Uterus (tissue), 4 donors: ENCODE results near the gene MOB3B. TPM values are rescaled to one million over a fixed set of nuclear protein-coding genes. Genes with fewer than 3 reads are reported as not detected.

Experiments used
- DNase-seq, 2 donors: peaks; one replicate each; pipeline ENCODE4 v3.0.0-alpha.2; 2019 to 2020
- H3K27ac ChIP-seq, 2 donors: fragments of 200-600 bp; sonication (generic); 1 replicate in 1 of 2; 2 replicates in 1 of 2; pipeline ENCODE4 v1.5.1; 2016 to 2018
- H3K27me3 ChIP-seq, 2 donors: fragments of 200-600 bp; sonication (generic); one replicate each; pipeline ENCODE4 v1.5.1; 2018 to 2019; ENCODE audit warnings: control low read depth in 1 of 2
- H3K36me3 ChIP-seq, 2 donors: fragments of 200-600 bp; sonication (generic); one replicate each; pipeline ENCODE4 v1.5.1; 2019; ENCODE audit warnings: control low read depth in 1 of 2
- H3K4me1 ChIP-seq, 2 donors: fragments of 200-600 bp; sonication (generic); one replicate each; pipeline ENCODE4 v1.5.1; 2018 to 2019; ENCODE audit warnings: control low read depth in 1 of 2
- H3K4me3 ChIP-seq, 2 donors: fragments of 200-600 bp; sonication (generic); 1 replicate in 1 of 2; 2 replicates in 1 of 2; pipeline ENCODE4 v1.5.1; 2018 to 2019; ENCODE audit warnings: mild to moderate bottlenecking in 1 of 2
- H3K9me3 ChIP-seq, 2 donors: fragments of 200-600 bp; sonication (generic); one replicate each; pipeline ENCODE4 v1.5.1; 2019; ENCODE audit warnings: control low read depth in 1 of 2
- POLR2A ChIP-seq, 2 donors: fragments of 450-650 bp; IDR thresholded peaks; one replicate each; pipeline ENCODE4 v1.6.1; 2016; ENCODE audit warnings: antibody characterized with exemption in 2 of 2, mild to moderate bottlenecking in 1 of 2, moderate library complexity in 1 of 2
- intact Hi-C: fragments of 100-400 bp; cut with DNase I; formaldehyde crosslinking; loops from one replicate; pipeline ENCODE4 v1.15.1; 2023; ENCODE audit warnings: low total_unique reads
- total RNA-seq, 4 donors: library from RNA; depleted of rRNA in 3 of 4; stranded (reverse); fragments of >200 nt in 3 of 4; gene quantifications; one replicate each; pipeline versions ENCODE4 v1.1.0 to v1.2.4, GENCODE V29; 2014 to 2023
- TF ChIP-seq, protein P1 (sequence below), 4 experiments: fragments of 200-600 bp in 2 of 4; fragments of 450-650 bp in 2 of 4; sonication (generic) in 2 of 4; IDR thresholded peaks; one replicate each; pipeline ENCODE4 v1.5.1; 2016 to 2019; ENCODE audit warnings: antibody characterized with exemption in 4 of 4, mild to moderate bottlenecking in 2 of 4, moderate library complexity in 1 of 4
- donor health status: DM: yes; HTN: yes; CAD: no.

Gene MOB3B
- total RNA-seq, 4 donors from 2014 or later = 2.0 to 34.4 (median 12.6) TPM

DNA sequence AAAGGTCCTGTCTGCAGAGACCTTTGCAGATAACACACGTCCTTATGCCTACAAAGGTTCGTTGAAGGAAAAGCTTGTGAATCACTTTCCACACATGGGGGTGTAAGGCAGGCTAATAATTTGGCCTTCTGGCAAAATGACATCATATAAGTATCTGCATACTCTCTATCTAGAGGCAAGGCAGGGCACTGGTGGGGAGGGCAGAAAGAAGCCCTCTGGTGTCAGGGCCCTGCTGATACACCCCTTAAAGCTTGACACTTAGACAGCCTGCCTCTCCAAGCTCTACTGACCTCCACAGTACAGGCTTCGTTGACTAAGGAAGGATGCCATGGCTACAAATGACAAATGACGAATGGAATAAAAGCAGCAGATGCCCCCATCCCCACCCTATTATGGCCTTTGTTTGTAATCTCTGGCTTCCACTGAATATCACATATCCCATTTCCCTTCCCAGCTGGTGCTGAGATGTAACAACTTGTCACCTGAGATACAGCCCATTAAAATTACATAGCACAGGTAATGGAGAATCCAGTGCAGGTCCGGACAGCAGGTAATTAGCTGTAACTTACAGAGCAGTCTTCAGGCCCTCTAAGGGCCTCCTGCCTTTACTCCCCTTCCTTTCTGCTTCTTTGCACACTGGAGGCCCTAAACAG, 82.5 kb downstream of the MOB3B start:
- no peaks in the 10 kb centered on the region for H3K36me3 ChIP-seq
- no peak overlapping the region for H3K27ac ChIP-seq
- H3K27me3 ChIP-seq = no peaks in the 10 kb centered on the region
- H3K4me3 ChIP-seq = no peak overlapping the region
- DNase-seq = no peak
- H3K4me1 ChIP-seq = no peaks in the 10 kb centered on the region
- no peaks in the 10 kb centered on the region for H3K9me3 ChIP-seq
- intact Hi-C loops = no loop called here
- TF ChIP-seq, protein P1, sequence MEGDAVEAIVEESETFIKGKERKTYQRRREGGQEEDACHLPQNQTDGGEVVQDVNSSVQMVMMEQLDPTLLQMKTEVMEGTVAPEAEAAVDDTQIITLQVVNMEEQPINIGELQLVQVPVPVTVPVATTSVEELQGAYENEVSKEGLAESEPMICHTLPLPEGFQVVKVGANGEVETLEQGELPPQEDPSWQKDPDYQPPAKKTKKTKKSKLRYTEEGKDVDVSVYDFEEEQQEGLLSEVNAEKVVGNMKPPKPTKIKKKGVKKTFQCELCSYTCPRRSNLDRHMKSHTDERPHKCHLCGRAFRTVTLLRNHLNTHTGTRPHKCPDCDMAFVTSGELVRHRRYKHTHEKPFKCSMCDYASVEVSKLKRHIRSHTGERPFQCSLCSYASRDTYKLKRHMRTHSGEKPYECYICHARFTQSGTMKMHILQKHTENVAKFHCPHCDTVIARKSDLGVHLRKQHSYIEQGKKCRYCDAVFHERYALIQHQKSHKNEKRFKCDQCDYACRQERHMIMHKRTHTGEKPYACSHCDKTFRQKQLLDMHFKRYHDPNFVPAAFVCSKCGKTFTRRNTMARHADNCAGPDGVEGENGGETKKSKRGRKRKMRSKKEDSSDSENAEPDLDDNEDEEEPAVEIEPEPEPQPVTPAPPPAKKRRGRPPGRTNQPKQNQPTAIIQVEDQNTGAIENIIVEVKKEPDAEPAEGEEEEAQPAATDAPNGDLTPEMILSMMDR (IDR thresholded peaks at IDR 0.05) = no peak

DNA sequence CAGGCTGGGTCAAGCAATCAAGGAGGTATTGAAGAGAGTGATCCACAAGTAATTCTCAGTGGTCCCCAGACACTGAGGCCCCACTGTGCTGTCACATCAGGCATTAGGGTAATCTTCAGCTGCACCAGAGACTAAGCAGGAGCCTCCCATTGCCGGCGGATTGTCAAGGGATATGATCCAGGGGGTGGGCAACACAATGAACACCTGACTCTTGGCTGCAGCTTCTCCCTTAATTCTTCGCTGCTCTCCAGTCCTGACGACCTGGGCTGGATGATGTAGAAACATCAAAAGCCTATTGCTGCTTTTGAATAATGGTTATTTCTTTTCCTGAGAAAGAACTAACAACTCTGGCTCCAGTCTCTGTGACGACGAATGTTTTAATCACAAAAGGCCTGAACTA, 83.9 kb downstream of the MOB3B start:
- TF ChIP-seq POLR2A (IDR thresholded peaks at IDR 0.05) = no peak
- TF ChIP-seq, protein P1 (IDR thresholded peaks at IDR 0.05) = no peak
- no peaks in the 10 kb centered on the region for H3K9me3 ChIP-seq
- no peaks in the 10 kb centered on the region for H3K4me1 ChIP-seq
- no peaks in the 10 kb centered on the region for H3K36me3 ChIP-seq
- no peak for DNase-seq
- no peak overlapping the region for H3K4me3 ChIP-seq
- H3K27me3 ChIP-seq = no peaks in the 10 kb centered on the region
- H3K27ac ChIP-seq = no peak overlapping the region
- intact Hi-C loops = no loop called here

DNA sequence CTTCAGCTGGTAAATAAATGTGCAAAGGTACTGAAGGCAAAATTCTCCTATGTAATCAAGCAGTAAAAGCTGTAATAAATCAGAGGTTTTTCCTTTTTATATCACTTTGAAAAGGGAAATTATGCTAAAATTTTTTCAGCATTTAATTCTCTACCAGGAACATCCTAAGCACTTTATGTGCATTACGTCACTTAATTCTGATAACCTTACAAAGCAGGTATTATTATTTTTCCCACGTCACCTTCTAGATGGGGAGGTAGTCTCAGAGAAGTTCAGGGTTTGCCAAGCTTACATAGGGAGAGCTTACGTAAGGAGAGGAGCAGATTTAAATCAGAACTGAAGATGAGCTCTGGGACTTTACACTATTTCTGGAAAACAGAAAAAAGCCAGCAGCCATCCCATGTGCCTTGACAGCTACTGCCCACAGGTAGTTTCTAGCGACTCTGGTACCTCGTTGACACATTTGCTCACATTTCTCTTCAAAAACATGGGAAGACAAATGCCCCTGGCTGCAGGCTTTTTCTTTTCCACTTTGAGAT, 84.5 kb downstream of the MOB3B start:
- no peaks in the 10 kb centered on the region for H3K36me3 ChIP-seq
- DNase-seq = no peak
- no peaks in the 10 kb centered on the region for H3K27me3 ChIP-seq
- H3K4me1 ChIP-seq = no peaks in the 10 kb centered on the region
- intact Hi-C loops = no loop called here
- H3K4me3 ChIP-seq = no peak overlapping the region
- TF ChIP-seq, protein P1 (IDR thresholded peaks at IDR 0.05) = no peak
- no peak for TF ChIP-seq POLR2A (IDR thresholded peaks at IDR 0.05)
- H3K27ac ChIP-seq = no peak overlapping the region
- H3K9me3 ChIP-seq = no peaks in the 10 kb centered on the region

DNA sequence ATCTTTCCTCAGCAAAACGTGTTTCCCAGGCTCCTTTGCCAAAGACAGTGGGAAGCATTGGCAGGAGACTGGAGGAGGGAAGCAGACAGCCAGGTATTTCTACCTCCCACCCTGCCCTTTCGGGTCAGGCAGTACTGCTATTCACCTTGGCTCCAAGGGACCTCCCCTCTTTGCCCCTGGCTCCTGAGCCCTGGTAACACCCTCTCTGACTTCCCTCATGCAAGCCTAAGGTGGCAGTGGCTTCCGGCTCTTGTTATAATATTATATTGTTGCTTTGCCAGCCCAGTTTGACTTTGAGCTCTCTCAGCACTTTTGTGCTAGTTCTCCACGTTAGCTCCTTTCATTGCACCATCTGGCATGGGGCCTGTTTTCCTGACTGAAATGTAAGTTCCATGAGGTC, 87.2 kb downstream of the MOB3B start:
- Histone ChIP-seq H3K27me3 (no peaks in the 10 kb centered on the region), H3K27ac (no peak overlapping the region), H3K36me3 (no peaks in the 10 kb centered on the region), H3K4me1 (no peaks in the 10 kb centered on the region), H3K9me3 (no peaks in the 10 kb centered on the region), H3K4me3 (no peak overlapping the region)
- DNase-seq = no peak
- intact Hi-C loops = no loop called here
- TF ChIP-seq, protein P1 (IDR thresholded peaks at IDR 0.05) = no peak
- no peak for TF ChIP-seq POLR2A (IDR thresholded peaks at IDR 0.05)

DNA sequence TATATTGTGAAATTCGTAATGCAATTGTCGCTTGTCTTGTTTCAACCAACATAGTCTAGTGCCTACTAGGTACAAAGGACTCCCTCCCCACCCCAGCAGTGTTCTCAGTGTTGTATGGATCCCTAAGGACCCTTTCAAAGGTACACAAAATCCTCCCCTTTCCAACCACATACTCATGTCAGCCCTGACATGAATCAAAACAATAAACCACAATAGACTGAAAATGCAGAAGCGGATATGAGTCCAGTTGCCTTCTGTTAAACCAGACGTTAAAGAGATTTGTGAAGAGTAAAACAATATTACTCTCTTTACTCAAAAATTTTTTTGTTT, 87.9 kb downstream of the MOB3B start:
- Histone ChIP-seq H3K4me1 (no peaks in the 10 kb centered on the region), H3K9me3 (no peaks in the 10 kb centered on the region), H3K27me3 (no peaks in the 10 kb centered on the region), H3K36me3 (no peaks in the 10 kb centered on the region), H3K4me3 (no peak overlapping the region), H3K27ac (no peak overlapping the region)
- no peak for DNase-seq
- intact Hi-C loops = no loop called here
- TF ChIP-seq, protein P1 (IDR thresholded peaks at IDR 0.05) = no peak
- TF ChIP-seq POLR2A (IDR thresholded peaks at IDR 0.05) = no peak
